Bronchial epithelial cell (primary cell): ENCODE data around the gene BCL11B. TPM values are rescaled to one million over a fixed set of nuclear protein-coding genes. Genes with fewer than 3 reads are reported as not detected.
A peak's percentile ranks its signal among the peaks of the same experiment; 100 is the strongest.
"Not testable (repeated sequence)": the region's sequence is repeated elsewhere in the genome, so short reads cannot be mapped to it uniquely, and the experiment has no call there.

Experiments used
- DNase-seq: peaks from one replicate; pipeline ENCODE4 v3.0.0-alpha.2; 2010; ENCODE audit warnings: low read depth
- FAIRE-seq: peaks from 2 replicates; lab custom pipeline; 2011; peaks lifted over from hg19 to GRCh38; lab: Jason Lieb, UNC
- H3K27me3 ChIP-seq: 2 replicates; pipeline ENCODE4 v1.5.1; 2011; ENCODE audit warnings: low read length; ENCODE audit not compliant: control insufficient read depth, insufficient read depth
- H3K36me3 ChIP-seq: 2 replicates; pipeline ENCODE4 v1.5.1; 2011; ENCODE audit warnings: low read length; ENCODE audit not compliant: control insufficient read depth, insufficient read depth
- H3K4me3 ChIP-seq: 2 replicates; pipeline ENCODE4 v1.5.1; 2011; ENCODE audit warnings: mild to moderate bottlenecking, low read depth, low read length, control low read depth
- total RNA-seq: library from RNA; depleted of rRNA; stranded (reverse); fragments of >200 nt; gene quantifications from 2 replicates; pipeline ENCODE4 v1.2.1, GENCODE V29; 2014
- TF ChIP-seq, protein P1 (sequence below): IDR thresholded peaks from 2 replicates; pipeline ENCODE4 v1.5.1; 2011; ENCODE audit warnings: mild to moderate bottlenecking, moderate library complexity, low read length, control low read depth, inconsistent platforms; ENCODE audit not compliant: insufficient read depth, severe bottlenecking

BCL11B gene
- total RNA-seq, 1 donor from 2014 or later = 5.3 TPM

DNA sequence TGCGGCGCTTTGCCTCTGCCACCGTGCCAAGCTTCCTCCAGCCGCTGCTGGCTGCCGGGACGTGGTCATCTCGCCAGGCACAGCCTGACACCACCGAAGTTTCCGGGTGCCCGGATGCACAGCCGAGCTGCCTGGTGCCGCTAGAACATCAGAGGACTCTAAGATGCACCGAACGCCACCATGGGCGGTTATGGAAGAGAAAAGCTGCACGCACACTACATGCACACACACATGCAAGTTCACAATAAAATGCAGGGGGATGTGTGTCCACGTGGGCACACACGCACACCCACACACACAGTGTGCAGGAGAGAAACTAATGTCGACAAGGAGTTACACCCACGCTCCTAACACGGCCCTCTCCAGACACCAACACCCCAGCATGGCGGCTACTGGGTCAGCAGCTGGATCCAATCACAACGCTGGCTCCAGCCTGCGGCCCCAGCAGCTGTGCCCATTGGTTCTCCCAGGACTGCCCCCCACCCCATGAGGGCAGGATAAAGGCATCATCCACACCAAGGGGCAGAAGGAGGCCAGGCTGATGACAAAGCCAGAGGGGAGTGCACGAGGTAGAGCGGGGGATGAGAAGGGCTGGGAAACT lies 82.7 kb downstream of the BCL11B start:
- H3K36me3 ChIP-seq = no peaks in the 10 kb centered on the region
- FAIRE-seq = no peak
- no peaks in the 10 kb centered on the region for H3K27me3 ChIP-seq
- H3K4me3 ChIP-seq = no peak overlapping the region
- TF ChIP-seq, protein P1, sequence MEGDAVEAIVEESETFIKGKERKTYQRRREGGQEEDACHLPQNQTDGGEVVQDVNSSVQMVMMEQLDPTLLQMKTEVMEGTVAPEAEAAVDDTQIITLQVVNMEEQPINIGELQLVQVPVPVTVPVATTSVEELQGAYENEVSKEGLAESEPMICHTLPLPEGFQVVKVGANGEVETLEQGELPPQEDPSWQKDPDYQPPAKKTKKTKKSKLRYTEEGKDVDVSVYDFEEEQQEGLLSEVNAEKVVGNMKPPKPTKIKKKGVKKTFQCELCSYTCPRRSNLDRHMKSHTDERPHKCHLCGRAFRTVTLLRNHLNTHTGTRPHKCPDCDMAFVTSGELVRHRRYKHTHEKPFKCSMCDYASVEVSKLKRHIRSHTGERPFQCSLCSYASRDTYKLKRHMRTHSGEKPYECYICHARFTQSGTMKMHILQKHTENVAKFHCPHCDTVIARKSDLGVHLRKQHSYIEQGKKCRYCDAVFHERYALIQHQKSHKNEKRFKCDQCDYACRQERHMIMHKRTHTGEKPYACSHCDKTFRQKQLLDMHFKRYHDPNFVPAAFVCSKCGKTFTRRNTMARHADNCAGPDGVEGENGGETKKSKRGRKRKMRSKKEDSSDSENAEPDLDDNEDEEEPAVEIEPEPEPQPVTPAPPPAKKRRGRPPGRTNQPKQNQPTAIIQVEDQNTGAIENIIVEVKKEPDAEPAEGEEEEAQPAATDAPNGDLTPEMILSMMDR = no peak
- no peak for DNase-seq

DNA sequence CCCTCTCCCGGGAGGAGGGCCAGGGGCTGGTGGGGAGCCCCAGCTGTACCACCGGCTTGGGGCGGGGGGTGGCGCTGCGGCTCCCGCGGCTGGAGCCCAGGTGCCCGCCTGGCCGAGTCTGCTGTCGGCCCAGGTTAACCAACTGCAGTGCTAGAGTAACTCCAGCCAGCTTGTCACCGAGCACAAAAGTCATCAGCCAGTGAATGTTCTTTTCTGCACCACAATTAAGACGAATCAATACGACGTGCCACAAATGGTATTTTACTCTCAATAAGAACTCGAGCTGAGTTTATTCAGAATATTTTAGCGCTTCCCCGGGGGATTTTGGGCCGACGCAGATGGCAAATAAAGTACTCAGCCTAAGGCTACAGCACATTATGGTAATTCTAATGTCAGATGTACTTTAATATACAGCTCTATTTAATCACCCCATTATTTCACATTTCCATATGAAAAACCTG lies 83.2 kb downstream of the BCL11B start:
- FAIRE-seq (no peak), DNase-seq (no peak)

DNA sequence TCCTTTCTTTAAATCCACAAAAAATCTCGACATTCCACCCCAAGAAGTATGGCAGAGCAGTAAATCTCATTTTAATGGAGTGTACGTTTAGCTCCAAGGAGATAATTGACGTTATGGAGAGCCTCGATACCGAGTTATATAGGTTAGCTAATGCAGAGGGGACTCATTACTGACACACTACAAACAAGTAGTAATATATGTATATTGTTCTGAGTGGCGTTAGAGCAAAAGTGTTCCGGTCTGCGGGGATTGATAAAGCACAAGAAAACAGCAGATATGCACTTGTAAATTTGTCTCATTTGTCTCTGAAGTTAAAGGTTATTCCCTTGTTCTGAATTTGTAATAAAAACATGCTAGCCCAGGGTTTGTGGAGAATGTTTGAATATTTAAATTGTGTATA lies 84.1 kb downstream of the BCL11B start:
- Histone ChIP-seq H3K27me3 (no peaks in the 10 kb centered on the region), H3K36me3 (no peaks in the 10 kb centered on the region), H3K4me3 (no peak overlapping the region)
- no peak for FAIRE-seq
- TF ChIP-seq, protein P1 = no peak
- no peak for DNase-seq

More for the DNA sequence above, 83.2 kb downstream of the BCL11B start:
- TF ChIP-seq, protein P1 = no peak
- no peak overlapping the region for H3K4me3 ChIP-seq
- H3K36me3 ChIP-seq = no peaks in the 10 kb centered on the region
- no peaks in the 10 kb centered on the region for H3K27me3 ChIP-seq

DNA sequence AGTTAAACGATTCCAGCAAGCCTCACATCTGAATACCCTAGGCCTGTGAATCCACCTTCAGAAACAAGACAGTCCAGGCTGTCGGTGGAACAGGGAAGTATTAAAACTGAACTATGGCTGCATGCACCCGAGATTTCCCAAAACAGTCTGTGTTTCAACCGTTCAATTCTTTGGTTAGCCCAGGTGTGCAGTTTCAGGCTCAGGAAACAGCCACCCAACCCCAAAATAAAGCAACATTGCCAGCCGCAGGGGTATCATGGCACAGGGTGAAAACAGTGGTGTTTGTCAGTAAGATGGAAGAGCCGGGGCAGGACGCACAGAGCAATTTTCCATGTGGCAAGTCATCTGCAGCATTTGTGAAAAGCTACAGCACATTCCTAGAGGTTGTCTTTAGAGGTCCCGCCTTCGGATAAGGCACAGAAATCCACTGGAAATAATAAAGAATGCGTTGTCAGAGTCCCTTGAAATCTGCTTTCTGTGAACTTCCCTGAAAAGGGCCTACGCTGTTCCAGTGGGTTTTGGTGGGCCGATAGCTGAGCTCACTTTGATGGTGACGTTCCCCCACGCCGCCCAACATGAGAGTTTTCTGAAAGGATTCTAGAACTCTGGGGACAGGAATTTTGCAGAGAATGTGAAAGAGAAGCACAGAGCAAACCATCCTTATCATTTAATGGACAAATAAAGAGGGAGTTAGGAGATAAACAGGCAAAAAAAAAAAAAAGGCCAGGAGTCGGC lies 84.9 kb downstream of the BCL11B start:
- H3K27me3 ChIP-seq = no peaks in the 10 kb centered on the region
- DNase-seq = no peak
- no peak for FAIRE-seq
- no peaks in the 10 kb centered on the region for H3K36me3 ChIP-seq
- TF ChIP-seq, protein P1 = no peak
- no peak overlapping the region for H3K4me3 ChIP-seq

DNA sequence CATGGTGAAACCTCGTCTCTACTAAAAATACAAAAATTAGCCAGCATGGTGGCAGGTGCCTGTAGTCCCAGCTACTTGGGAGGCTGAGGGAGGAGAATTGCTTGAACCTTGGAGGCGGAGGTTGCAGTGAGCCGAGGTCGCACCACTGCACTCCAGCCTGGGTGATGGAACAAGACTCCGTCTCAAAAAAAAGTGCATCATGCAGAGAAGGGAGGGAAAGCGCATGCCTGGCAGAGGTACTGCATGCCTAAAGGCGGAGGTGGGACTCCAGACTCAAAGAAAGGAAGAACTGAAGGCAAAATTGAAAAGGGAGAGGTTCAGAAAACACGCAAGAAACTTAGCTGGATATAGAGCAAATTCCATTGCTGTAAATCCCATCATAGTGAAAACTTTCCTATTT lies 85.7 kb downstream of the BCL11B start:
- not testable (repeated sequence) for H3K4me3 ChIP-seq, H3K27me3 ChIP-seq, H3K36me3 ChIP-seq, DNase-seq, FAIRE-seq

DNA sequence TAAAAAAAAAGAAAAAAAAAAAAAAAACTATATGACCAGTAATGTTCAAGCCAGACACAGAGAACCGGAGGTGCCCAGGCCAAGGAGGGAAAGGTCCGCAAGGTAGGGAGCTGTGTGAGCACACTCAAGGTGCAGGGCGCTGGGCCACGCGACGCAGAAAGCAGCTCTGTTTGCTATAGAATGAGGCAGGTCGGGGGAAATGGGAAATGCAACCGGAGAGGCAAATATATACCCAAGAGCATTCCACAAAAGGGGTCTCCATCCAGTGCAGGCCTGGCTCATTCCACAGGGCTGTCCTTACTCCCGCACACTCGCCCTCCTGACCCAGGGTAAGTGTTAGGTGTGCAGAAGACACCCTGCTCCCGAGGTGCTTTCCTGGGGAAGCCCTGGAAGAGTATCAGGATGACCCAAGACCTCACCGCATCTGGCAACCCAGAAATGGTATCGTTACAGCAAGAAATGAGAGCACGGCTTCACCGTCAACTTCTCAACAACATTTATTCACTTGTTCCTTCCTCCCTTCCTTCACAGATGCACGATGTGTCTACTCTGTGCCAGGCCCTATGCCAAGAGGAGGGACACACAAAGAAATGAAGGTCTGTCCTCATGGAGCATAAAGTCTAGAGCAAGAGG lies 86.4 kb downstream of the BCL11B start:
- DNase-seq (no peak), FAIRE-seq (peak; percentile 75)
- TF ChIP-seq, protein P1 = no peak
- Histone ChIP-seq H3K36me3 (no peaks in the 10 kb centered on the region), H3K4me3 (no peak overlapping the region), H3K27me3 (no peaks in the 10 kb centered on the region)
